GM13976 (cell line): ENCODE data around the gene SIK3.

Experiments used
- DNase-seq: peaks from one replicate; pipeline ENCODE4 v3.0.0; 2012; ENCODE audit warnings: low spot score
- CTCF ChIP-seq: IDR thresholded peaks from 2 replicates; pipeline ENCODE4 v1.5.1; 2012; ENCODE audit warnings: borderline replicate concordance, mild to moderate bottlenecking; ENCODE audit not compliant: insufficient read depth; ENCODE audit errors: extremely low read depth, missing control alignments, control extremely low read depth
- in situ Hi-C: fragments of 300-500 bp; cut with MboI; formaldehyde crosslinking; loops from one replicate; pipeline ENCODE4 v1.12.0; 2022; ENCODE audit warnings: low sequenced_read_pairs, mixed read lengths, inconsistent platforms; ENCODE audit not compliant: unreplicated experiment

SIK3 gene

GRCh38 chr11:116873381-116873780 lies 224.8 kb downstream of the SIK3 start:
- in situ Hi-C loops: loop anchor here (10.0 kb wide), 1 partner anchor 231 kb away; no protein-coding TSS in a partner anchor

GRCh38 chr11:116871248-116871647 lies 227.0 kb downstream of the SIK3 start:
- no peak for TF ChIP-seq CTCF
- DNase-seq: no peak
- in situ Hi-C loops: loop anchor here (10.0 kb wide), 1 partner anchor 234 kb away; no protein-coding TSS in a partner anchor

More at GRCh38 chr11:116873381-116873780, 224.8 kb downstream of the SIK3 start:
- no peak for TF ChIP-seq CTCF
- no peak for DNase-seq

- no peak for TF ChIP-seq CTCF
- no peak for DNase-seq
- in situ Hi-C loops: loop anchor here (10.0 kb wide), 1 partner anchor 235 kb away; no protein-coding TSS in a partner anchor
These were observed 228.2 kb downstream of the SIK3 start for GRCh38 chr11:116870054-116870453.

GRCh38 chr11:116869610-116870009 lies 228.6 kb downstream of the SIK3 start:
- DNase-seq: no peak
- in situ Hi-C loops: loop anchor here (10.0 kb wide), 1 partner anchor 235 kb away; no protein-coding TSS in a partner anchor
- no peak for TF ChIP-seq CTCF

GRCh38 chr11:116868066-116868465 lies 230.2 kb downstream of the SIK3 start:
- in situ Hi-C loops: no loop called here
- DNase-seq: no peak
- no peak for TF ChIP-seq CTCF

GRCh38 chr11:116867619-116868018 lies 230.6 kb downstream of the SIK3 start:
- in situ Hi-C loops: no loop called here
- no peak for TF ChIP-seq CTCF
- DNase-seq: no peak
